HL-60 (cell line): ENCODE measurements around the gene LINC00305.
A peak's percentile ranks its signal among the peaks of the same experiment; 100 is the strongest.

Experiments used
- DNase-seq, 2 experiments: peaks; one replicate each; pipeline ENCODE4 v3.0.0-alpha.2; 2010 to 2020; ENCODE audit warnings: low read depth in 1 of 2, low spot score in 1 of 2
- H3K27ac ChIP-seq: fragments of 250-450 bp; sonication (Bioruptor Pico); replicated peaks from 2 replicates; pipeline ENCODE4 v1.5.1; 2020; ENCODE audit warnings: mild to moderate bottlenecking, moderate library complexity
- H3K27me3 ChIP-seq: fragments of 250-450 bp; sonication (Bioruptor Pico); 2 replicates; pipeline ENCODE4 v1.5.1; 2021; ENCODE audit warnings: mild to moderate bottlenecking, moderate library complexity; ENCODE audit not compliant: insufficient read depth, poor library complexity, severe bottlenecking
- H3K4me3 ChIP-seq: replicated peaks from 2 replicates; pipeline ENCODE4 v1.5.1; 2011; ENCODE audit warnings: mild to moderate bottlenecking, control low read depth, low read length; ENCODE audit not compliant: insufficient read depth
- GABPA ChIP-seq: IDR thresholded peaks from 2 replicates; pipeline ENCODE4 v1.6.1; 2012; ENCODE audit warnings: low read depth
- POLR2AphosphoS5 ChIP-seq: IDR thresholded peaks from 2 replicates; pipeline ENCODE4 v1.6.1; 2012; ENCODE audit warnings: low read depth
- REST ChIP-seq: IDR thresholded peaks from 2 replicates; pipeline ENCODE4 v1.6.1; 2012; ENCODE audit warnings: low read depth; ENCODE audit not compliant: insufficient replicate concordance
- SPI1 ChIP-seq: IDR thresholded peaks from 2 replicates; pipeline ENCODE4 v1.6.1; 2012; ENCODE audit warnings: low read depth, mild to moderate bottlenecking, borderline replicate concordance
- TF ChIP-seq, protein P1 (sequence below): IDR thresholded peaks from one replicate; pipeline ENCODE4 v1.5.1; 2011; ENCODE audit warnings: low read length, control low read depth, inconsistent platforms; ENCODE audit not compliant: insufficient read depth

Gene LINC00305

GRCh38 chr18:64115881-64116280, 33.0 kb downstream of the LINC00305 start:
- H3K27me3 ChIP-seq, result peaks cover 4% of the 10 kb centered on the region
- DNase-seq, result no peak
- TF ChIP-seq REST (no peak), GABPA (no peak), SPI1 (no peak)
- H3K27ac ChIP-seq, result no peak overlapping the region
- H3K4me3 ChIP-seq, result no peak overlapping the region

GRCh38 chr18:64111950-64112349, 36.9 kb downstream of the LINC00305 start:
- no peak for DNase-seq
- no peak overlapping the region for H3K27ac ChIP-seq
- TF ChIP-seq, protein P1, sequence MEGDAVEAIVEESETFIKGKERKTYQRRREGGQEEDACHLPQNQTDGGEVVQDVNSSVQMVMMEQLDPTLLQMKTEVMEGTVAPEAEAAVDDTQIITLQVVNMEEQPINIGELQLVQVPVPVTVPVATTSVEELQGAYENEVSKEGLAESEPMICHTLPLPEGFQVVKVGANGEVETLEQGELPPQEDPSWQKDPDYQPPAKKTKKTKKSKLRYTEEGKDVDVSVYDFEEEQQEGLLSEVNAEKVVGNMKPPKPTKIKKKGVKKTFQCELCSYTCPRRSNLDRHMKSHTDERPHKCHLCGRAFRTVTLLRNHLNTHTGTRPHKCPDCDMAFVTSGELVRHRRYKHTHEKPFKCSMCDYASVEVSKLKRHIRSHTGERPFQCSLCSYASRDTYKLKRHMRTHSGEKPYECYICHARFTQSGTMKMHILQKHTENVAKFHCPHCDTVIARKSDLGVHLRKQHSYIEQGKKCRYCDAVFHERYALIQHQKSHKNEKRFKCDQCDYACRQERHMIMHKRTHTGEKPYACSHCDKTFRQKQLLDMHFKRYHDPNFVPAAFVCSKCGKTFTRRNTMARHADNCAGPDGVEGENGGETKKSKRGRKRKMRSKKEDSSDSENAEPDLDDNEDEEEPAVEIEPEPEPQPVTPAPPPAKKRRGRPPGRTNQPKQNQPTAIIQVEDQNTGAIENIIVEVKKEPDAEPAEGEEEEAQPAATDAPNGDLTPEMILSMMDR, result no peak
- TF ChIP-seq SPI1 (no peak), GABPA (no peak), POLR2AphosphoS5 (no peak), REST (no peak)
- no peaks in the 10 kb centered on the region for H3K27me3 ChIP-seq
- no peak overlapping the region for H3K4me3 ChIP-seq

- Histone ChIP-seq H3K27me3 (no peaks in the 10 kb centered on the region), H3K4me3 (no peak overlapping the region), H3K27ac (no peak overlapping the region)
- peak in 1 of 2 experiments; percentile 25 for DNase-seq
- peak; percentile 35 for TF ChIP-seq SPI1
- no peak for TF ChIP-seq GABPA
- no peak for TF ChIP-seq POLR2AphosphoS5
- no peak for TF ChIP-seq REST
Measured at GRCh38 chr18:64110692-64111480, 38.0 kb downstream of the LINC00305 start.

DNA sequence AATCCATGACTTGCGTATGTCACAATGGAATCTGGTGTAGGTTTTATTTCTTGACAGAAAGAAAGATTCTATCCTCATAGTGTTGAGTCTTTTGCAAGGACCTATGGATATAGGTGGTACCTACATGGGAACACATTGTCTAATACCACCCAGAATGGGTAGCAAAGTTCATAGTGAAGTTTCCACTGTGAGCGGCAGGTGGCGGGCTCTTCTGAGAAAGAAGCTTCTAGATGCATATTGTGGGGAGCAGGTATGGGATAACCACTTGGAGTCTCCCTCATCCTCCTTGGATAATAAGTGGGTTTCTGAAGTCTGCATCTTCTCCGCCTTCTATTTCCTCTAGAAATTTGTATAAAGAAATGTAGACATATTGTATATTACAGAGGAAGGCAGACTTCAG, 44.9 kb downstream of the LINC00305 start:
- Histone ChIP-seq H3K27me3 (no peaks in the 10 kb centered on the region), H3K4me3 (no peak overlapping the region), H3K27ac (no peak overlapping the region)
- DNase-seq, result no peak
- no peak for TF ChIP-seq SPI1
- no peak for TF ChIP-seq POLR2AphosphoS5
- no peak for TF ChIP-seq REST
- TF ChIP-seq GABPA, result no peak
- TF ChIP-seq, protein P1, result no peak
